ENCODE data around the gene PDE2A.

Gene PDE2A

GRCh38 chr11:72682238-72682857, 8.1 kb upstream of the PDE2A start:
- H3K4me1 ChIP-seq, result no peaks in the 10 kb centered on the region

GRCh38 chr11:72681226-72682153, 7.3 kb upstream of the PDE2A start:
- no peak for TF ChIP-seq CTCF (IDR thresholded peaks at IDR 0.05)
- Histone ChIP-seq H3K36me3 (ENCODE audit: control insufficient read depth, insufficient read depth, low read length) (no peaks in the 10 kb centered on the region), H2AFZ (no peak overlapping the region), H3K27me3 (ENCODE audit: control insufficient read depth, insufficient read depth, low read length) (no peaks in the 10 kb centered on the region), H3K27ac (no peak overlapping the region), H3K4me3 (ENCODE audit: low read depth, low read length) (no peak overlapping the region), H3K9ac (no peak overlapping the region), H3K79me2 (no peaks in the 10 kb centered on the region), H3K9me3 (ENCODE audit: control insufficient read depth, low read length) (no peaks in the 10 kb centered on the region), H3K4me1 (no peaks in the 10 kb centered on the region), H3K4me2 (ENCODE audit: low read length) (no peak overlapping the region)

More at GRCh38 chr11:72682238-72682857, 8.1 kb upstream of the PDE2A start:
- Histone ChIP-seq H3K4me2 (ENCODE audit: low read length) (no peak overlapping the region), H2AFZ (no peak overlapping the region), H3K36me3 (ENCODE audit: control insufficient read depth, insufficient read depth, low read length) (no peaks in the 10 kb centered on the region), H3K9ac (no peak overlapping the region), H3K9me3 (ENCODE audit: control insufficient read depth, low read length) (no peaks in the 10 kb centered on the region), H3K27ac (no peak overlapping the region), H3K27me3 (ENCODE audit: control insufficient read depth, insufficient read depth, low read length) (no peaks in the 10 kb centered on the region), H3K4me3 (ENCODE audit: low read depth, low read length) (no peak overlapping the region), H3K79me2 (no peaks in the 10 kb centered on the region)
- TF ChIP-seq CTCF (IDR thresholded peaks at IDR 0.05), result no peak

GRCh38 chr11:72680624-72681158, 6.5 kb upstream of the PDE2A start:
- no peak overlapping the region for H3K27ac ChIP-seq
- no peaks in the 10 kb centered on the region for H3K27me3 ChIP-seq (ENCODE audit: control insufficient read depth, insufficient read depth, low read length)

GRCh38 chr11:72679869-72680268, 5.6 kb upstream of the PDE2A start:
- no peaks in the 10 kb centered on the region for H3K36me3 ChIP-seq (ENCODE audit: control insufficient read depth, insufficient read depth, low read length)
- no peaks in the 10 kb centered on the region for H3K79me2 ChIP-seq
- no peak overlapping the region for H3K27ac ChIP-seq
- no peak overlapping the region for H2AFZ ChIP-seq
- no peak overlapping the region for H3K4me3 ChIP-seq (ENCODE audit: low read depth, low read length)
- H3K4me1 ChIP-seq, result no peaks in the 10 kb centered on the region
- no peaks in the 10 kb centered on the region for H3K27me3 ChIP-seq (ENCODE audit: control insufficient read depth, insufficient read depth, low read length)
- H3K9me3 ChIP-seq (ENCODE audit: control insufficient read depth, low read length), result no peaks in the 10 kb centered on the region
- H3K9ac ChIP-seq, result no peak overlapping the region
- no peak for TF ChIP-seq CTCF (IDR thresholded peaks at IDR 0.05)
- H3K4me2 ChIP-seq (ENCODE audit: low read length), result no peak overlapping the region

More at GRCh38 chr11:72680624-72681158, 6.5 kb upstream of the PDE2A start:
- H3K4me3 ChIP-seq (ENCODE audit: low read depth, low read length), result no peak overlapping the region
- H3K4me2 ChIP-seq (ENCODE audit: low read length), result no peak overlapping the region
- no peaks in the 10 kb centered on the region for H3K79me2 ChIP-seq
- no peak overlapping the region for H3K9ac ChIP-seq
- TF ChIP-seq CTCF (IDR thresholded peaks at IDR 0.05), result no peak
- H2AFZ ChIP-seq, result no peak overlapping the region
- no peaks in the 10 kb centered on the region for H3K4me1 ChIP-seq
- H3K36me3 ChIP-seq (ENCODE audit: control insufficient read depth, insufficient read depth, low read length), result no peaks in the 10 kb centered on the region
- H3K9me3 ChIP-seq (ENCODE audit: control insufficient read depth, low read length), result no peaks in the 10 kb centered on the region
